Middle frontal gyrus (tissue), 1 donor: ENCODE results near the gene IMPDH2.

Experiments used
- DNase-seq: peaks from one replicate; pipeline ENCODE4 v3.0.0-alpha.2; 2015; ENCODE audit warnings: low spot score; ENCODE audit errors: extremely low spot score

The IMPDH2 gene

GRCh38 chr3:49007068-49007770 lies 22.0 kb downstream of the IMPDH2 start, which contains the start of gene WDR6:
TSS of gene WDR6 (plus strand) at chr3:49007391. CDS start at chr3:49007432, 41 bp downstream.
- DNase-seq: peak; percentile 89

- DNase-seq: no peak
Observed at GRCh38 chr3:49006408-49007067, 22.7 kb downstream of the IMPDH2 start.

GRCh38 chr3:49005998-49006397 lies 23.2 kb downstream of the IMPDH2 start:
- no peak for DNase-seq

GRCh38 chr3:49005303-49005680 lies 23.9 kb downstream of the IMPDH2 start:
- DNase-seq: no peak

- no peak for DNase-seq
Observed at GRCh38 chr3:49004352-49005302, 24.6 kb downstream of the IMPDH2 start.

GRCh38 chr3:49001155-49001554 lies 28.0 kb downstream of the IMPDH2 start:
- DNase-seq: no peak

GRCh38 chr3:48999085-48999858 lies 29.9 kb downstream of the IMPDH2 start:
- no peak for DNase-seq

GRCh38 chr3:48997714-48998637 lies 31.2 kb downstream of the IMPDH2 start:
- no peak for DNase-seq

GRCh38 chr3:48997102-48997635 lies 32.0 kb downstream of the IMPDH2 start:
- DNase-seq: no peak

- DNase-seq: no peak
Observed at GRCh38 chr3:48996640-48997039, 32.6 kb downstream of the IMPDH2 start.

- DNase-seq: no peak
Observed at GRCh38 chr3:48993834-48994233, 35.4 kb downstream of the IMPDH2 start.

- no peak for DNase-seq
Observed at GRCh38 chr3:48991851-48992545, 37.2 kb downstream of the IMPDH2 start.

- DNase-seq: no peak
Observed at GRCh38 chr3:48990636-48991469, 38.3 kb downstream of the IMPDH2 start.

- peak; percentile 61 for DNase-seq
Observed at GRCh38 chr3:48989796-48990635, 39.2 kb downstream of the IMPDH2 start, which contains the start of gene P4HTM. TSS of gene P4HTM (plus strand) at chr3:48990241. CDS start at chr3:48990257, 16 bp downstream.

GRCh38 chr3:48989126-48989795 lies 39.9 kb downstream of the IMPDH2 start:
- no peak for DNase-seq

- no peak for DNase-seq
Observed at GRCh38 chr3:48985831-48986376, 43.3 kb downstream of the IMPDH2 start.
